NCI-H1105 treated with DMSO at 0.1 percent for 48 hours (cell line): ENCODE data around the gene DAB2IP.

Experiments used
- DNase-seq: peaks from one replicate; lab custom pipeline; 2025; lab: John Stamatoyannopoulos, UW

DAB2IP gene

DNA sequence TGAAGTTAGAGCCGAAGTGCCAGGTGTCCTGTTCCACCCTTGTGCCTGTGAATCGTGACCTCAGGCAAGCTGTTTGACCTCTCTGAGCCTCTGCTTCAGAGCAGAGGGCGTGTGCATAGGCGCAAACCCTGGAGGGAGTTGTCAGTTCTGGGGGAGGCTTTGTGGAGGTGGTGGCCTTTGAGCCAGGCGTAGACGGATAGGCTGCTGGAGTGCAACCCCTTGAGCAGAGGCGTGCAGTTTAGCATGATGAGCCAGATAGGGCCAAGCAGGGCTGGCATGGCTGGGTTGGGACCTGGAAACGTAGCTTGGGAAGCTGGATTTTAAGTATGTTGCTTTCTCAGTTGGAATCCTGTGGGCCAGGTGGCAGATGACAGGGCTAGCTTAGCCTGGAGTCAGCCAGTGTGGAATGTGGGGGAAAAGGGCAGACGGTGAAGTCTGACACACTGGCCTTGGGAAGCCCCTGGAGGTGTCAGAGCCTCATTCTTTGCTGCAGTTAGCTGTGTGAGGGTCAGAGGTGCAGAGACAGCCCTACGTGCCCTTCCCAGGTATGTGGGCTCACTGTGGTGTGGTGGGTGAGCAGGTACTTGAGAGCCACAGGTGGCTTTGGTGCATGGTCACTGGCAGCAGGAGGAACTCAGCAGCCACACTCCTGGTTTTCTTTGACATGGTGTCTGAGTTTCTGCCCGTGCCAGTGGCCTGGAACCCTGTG lies 93.4 kb downstream of the DAB2IP start:
- no peak for DNase-seq

DNA sequence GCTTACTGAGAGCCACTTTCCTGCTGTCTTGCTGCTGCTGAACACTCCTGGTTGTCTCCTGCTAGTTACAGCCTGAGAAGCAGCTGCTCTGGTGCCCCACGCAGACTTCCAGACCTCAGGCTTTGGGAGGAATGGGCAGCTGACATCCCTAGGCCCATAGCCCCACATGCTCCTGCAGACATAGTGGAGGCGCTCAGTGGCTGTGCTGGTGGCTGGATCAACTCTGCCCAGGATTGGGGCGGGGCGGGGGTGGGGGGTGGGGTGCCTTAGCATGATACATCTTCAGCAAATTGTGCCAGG lies 93.9 kb downstream of the DAB2IP start:
- no peak for DNase-seq

DNA sequence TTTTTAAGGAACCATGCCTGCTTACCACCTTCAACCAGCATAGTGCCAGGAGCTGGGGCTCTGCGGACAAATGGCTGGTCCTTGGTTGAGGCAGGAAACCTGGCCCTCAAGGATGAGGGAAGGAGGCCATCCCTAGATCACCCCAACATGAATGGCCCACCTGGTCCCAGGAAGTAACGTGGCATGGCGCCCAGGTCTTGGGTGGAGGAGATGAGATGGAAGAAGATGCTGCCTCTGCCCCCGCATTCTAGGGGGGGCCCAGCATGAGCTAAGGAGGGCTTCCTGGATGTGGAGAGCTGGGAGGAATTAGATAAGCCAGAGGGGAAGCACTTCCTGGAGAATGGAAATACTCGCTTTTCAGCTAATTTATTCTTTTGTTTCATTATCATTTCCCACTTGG lies 95.0 kb downstream of the DAB2IP start:
- no peak for DNase-seq

DNA sequence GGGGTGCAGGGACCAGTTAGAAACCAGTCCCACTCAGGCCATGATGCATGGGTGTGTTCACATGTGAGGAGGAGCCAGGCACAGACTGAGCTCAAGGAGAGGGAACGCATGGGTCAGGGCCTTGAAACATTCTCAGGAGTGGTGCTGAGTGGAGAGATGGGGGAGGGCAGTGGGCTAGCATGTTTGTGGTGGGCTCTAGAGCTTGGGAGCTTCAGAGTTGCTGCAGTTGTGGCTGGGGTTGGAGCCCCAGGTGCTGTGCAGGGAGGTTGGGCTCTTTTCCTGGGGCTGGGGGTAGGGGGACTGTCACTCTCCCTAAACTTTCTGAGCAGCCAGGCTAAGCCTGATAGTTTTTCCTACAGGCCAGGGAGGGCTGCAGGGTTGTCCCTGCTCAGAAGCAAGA lies 95.4 kb downstream of the DAB2IP start:
- DNase-seq: no peak

DNA sequence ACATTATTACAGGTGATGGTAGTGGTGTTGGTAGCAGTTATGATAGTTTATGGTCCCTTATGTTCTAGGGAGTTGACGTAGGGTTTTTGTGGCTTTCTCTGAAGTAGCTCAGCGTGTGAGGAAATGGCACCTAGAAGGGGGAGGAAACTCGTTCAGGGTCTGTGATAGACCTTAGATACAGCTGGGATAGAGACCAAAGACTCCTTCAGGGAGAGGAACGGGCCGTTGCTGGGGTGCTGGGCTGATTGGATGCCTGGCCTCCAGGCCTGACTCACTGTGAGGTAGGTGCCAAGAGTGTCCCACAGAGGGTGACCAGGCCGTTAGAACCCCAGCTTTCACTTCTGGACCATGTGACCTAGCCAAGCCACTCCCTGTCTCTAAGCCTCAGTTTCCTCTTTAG lies 96.6 kb downstream of the DAB2IP start:
- DNase-seq: no peak

DNA sequence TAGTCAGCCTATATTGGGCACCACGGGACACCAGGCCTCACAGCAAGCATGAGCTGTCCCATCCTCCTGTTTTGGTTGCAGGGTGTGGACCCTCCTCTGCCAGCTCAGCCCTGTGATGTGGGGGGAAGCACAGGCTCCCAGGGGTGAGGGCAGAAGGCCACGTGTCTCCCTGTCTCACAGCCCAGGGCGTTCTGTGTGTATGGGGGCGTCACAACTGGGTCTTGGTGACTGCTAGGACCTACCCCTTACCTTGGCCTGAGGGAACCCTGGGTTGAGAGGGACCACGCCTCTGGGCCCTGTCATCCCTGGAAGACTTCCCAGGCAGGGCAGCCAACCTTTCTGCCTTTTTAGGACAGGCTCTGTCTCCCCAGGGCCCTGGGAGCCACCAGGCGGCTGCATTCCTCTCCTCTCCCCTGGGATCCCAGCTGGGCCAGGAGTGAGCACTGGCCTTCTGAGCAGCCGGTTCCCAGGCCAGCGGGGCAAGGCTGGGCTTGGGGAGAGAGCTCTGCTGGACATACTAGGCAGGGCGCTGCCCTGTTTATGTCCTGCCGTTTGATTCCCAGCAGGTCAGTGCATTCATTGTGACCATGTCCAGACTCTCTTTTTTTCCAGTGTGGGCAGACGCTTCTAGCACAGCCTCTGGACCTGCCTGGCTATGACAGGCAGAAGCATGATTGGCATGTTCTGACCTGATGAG lies 97.4 kb downstream of the DAB2IP start:
- DNase-seq: no peak

DNA sequence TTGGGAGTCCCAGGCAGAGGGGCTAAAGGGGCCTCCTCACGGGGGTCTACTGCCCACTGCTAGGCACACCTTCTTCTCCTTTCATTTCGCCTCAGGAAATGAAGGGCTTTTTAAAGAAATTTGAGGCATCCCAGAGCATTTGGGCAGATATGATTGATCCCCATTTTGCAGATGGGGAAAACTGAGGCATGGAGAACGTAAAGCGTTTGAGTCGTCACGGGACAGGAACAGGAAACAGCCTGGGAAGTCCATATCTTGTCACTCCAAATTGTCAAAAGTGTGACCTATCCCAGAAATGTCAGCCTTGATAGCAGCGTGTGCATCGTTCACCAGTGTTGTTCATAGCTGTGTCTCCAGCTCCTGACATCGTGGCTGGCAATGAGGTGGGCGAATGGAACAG lies 98.2 kb downstream of the DAB2IP start:
- DNase-seq: no peak

DNA sequence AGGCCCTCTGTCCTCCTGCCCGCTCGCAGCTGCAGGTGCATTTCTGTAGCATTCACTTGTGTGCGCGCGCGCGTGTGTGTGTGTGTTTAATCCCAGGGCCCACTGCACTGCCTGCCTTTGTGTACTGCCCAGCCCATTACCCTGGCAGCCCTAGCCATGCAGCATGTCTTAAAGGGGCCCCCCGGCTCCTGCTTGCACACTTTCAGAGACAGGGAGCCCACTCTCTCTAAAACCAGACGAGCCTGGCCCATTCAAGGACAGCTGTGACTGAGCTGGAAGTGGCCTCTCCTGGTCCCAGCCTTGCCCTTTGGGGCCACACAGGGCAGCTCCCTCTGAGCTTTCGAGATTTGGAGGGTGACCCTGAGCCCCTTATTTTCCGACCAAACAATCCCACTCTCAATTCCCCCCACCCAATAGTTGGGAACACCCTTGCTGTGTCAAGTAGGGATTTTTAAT lies 98.9 kb downstream of the DAB2IP start:
- no peak for DNase-seq

DNA sequence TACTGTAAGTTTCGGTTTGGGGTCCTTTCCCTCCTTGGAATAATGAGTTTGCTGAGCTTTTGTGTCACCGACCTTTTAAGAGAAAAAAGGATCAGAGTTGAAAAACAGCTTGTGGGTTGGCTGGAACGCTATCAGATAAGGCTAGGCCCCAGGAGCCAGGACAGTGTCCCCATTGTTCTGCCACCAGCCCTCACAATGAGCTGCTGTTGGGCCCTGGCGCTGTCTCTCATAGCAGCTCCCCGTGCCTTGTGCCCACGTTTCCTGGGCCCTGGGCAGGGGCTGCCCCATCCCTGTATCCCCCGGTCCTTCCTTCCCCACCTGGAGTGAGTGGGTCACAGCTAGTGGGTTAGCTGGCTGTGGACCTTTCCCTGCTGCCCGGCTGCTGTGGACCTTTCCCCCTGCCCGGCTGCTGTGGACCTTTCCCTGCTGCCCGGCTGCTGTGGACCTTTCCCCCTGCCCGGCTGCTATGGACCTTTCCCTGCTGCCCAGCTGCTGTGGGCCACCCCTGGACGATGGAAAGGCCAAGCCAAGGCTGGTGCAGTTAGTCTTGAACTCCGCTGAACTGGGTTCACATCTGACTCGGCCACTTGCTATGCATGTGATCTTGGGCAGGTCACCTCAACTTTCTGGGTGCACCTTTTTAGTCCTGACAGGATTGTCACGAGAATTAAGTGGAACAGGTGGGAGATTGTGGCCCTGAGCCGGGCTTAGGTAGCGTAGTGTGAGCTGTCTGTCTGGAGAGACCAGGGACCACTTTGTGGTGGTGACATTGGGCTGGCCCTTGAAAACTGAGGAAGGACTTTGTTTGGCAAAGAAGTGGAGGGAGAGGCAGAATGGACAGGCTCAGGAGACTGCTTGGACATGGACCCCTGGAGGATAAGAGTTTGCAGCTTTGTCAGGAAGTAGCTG lies 99.5 kb downstream of the DAB2IP start:
- no peak for DNase-seq

DNA sequence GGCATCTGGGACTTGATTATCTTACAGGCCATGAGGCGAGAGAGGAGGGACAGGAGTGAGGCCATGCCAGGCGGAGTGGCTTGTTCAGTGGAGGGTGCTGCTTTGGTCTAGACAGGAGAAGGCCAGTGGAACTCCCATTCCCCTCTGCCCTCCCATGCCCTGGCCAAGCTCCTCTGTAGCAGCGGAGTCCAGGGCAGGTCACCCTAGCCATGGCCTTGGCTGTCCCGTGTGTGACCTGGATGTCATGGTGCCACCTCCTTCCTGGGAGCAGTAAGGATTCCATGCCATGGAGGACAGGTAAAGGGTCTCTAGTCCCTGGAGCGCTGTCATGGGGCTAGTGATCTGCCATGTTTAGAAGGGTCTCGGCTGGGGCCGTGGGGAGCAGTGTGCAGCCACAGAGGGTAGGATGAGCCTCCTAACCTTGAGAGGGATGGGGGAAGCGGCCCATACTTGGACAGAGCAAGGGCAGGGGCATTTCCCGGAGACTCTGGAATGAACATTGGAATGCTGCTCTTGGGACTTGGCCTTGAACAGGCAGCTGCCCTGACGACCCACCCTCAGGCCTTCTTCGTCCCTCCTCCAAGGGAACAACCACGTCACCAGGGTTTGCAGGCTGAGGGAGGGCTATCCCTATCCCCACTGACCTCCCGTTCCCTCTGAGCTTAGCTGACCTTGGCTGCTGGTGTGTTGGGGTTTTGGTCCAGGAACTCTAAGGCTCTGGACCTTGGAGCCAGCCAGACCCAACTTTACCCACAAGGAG lies 100.4 kb downstream of the DAB2IP start:
- no peak for DNase-seq

DNA sequence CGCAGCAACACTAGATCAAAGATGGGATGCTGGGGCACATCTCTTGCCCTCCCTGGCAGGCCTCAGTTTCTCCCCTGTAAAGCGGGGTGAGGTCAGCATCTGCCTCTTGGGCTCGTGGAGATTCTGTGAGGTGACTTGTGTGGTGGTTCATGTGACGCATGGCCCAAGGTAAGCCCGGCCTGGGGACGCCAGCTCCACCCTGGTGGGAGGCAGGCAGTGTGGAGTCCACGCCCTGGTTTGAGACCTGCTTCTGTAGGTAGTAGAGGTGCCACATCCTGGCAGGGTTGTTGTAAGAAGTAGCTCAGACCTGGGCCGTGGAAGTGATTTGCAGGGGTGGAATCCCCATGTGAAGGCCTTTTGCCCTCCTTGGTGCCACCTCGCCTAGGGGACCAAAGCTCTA lies 101.5 kb downstream of the DAB2IP start:
- no peak for DNase-seq

DNA sequence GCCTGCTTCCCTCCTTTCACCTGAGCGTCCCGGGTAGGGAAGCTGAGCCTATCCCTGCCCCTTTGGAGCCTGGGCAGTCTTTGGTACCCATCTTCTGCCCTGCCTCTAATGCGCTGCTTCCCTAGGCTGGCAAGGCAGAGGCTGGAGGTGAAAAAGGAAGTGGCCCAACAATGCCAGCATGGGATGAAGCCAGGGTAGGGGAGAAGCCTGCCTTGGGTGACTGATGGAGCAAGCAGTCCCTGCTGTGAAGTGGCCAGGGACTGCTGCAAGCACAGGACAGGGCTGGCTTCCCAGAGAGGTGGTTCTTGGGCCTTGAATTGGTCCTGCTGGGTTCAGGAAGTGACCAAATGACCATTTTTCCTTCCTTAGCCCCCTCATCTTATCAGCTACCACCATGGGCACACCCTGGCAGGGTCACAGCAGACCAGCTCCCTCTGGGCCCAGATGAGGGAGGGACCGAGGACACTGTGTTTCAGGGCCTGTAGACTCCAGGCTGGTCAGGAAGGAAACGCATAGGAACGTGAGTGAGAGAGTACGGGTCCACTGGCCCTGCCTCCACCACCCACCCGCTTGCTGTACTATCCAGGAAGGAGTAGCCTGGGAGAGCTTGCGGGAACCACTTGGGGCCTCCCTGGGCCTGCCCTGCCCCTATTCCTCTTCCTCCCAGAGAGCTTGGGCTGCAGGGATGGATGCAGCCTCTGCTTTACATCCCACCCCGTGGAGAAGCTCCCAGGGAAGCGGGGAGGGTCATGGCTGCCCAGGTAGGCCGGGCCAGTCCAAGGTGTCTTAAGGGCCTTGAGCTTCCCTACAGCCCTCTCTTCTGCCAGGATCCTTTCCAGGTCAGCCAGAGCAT lies 102.6 kb downstream of the DAB2IP start:
- no peak for DNase-seq

DNA sequence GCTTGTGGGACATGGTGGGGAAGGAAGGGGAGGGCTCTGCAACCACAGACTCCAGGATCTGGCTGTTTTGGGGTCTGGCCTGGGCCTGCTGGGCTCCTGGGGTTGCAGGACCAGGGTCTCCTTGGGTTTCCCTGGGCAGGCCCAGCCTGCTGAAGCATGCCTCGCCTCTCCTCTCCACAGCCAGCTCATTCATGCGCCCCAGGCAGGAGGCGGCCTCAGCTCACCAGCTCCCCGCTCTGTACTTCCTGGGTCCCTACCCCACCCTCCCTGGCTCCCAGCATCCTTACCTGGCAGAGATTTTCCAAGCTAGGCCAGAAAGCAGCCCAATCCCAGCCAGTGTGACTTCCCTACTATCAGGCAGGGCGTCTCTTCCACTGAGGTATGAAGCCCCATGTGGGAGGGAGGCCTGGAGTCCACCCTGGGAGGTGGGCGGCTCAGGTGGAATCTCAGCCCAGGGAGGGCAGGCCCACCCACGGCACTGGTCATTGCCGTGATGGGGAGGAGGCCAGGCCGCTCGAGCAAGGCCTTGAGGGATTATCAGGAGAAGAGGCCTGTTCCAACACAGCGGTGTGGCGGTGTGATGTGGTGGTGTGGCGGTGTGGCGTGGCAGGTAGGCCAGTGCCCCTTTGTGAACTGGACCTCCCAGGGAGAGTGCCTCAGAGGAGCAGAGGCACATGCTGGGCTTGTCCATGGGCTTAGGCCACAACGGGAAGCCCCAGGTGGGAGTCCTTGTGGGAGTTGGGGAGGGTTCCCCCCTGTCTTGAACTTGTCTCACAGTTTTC lies 103.4 kb downstream of the DAB2IP start:
- no peak for DNase-seq

DNA sequence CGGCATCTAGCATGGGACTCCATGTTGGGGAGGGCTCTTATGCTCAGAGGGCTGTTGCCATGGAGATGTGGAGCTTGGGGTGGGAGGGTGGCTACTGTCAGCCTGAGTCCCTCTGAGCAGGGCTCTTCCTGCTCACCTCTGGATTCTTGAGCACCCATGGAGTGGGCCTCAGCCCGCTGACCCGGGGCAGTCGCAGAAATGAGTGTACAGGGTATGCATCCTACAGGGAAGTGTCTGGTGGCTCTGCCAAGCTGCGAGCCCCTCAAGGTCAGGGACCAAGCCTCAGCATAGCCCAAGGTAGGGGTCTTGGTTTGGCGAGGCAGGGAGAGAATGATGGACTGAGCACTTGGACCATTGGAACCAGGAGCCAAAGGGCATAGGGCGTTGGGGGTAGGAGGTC lies 104.1 kb downstream of the DAB2IP start:
- DNase-seq: no peak

DNA sequence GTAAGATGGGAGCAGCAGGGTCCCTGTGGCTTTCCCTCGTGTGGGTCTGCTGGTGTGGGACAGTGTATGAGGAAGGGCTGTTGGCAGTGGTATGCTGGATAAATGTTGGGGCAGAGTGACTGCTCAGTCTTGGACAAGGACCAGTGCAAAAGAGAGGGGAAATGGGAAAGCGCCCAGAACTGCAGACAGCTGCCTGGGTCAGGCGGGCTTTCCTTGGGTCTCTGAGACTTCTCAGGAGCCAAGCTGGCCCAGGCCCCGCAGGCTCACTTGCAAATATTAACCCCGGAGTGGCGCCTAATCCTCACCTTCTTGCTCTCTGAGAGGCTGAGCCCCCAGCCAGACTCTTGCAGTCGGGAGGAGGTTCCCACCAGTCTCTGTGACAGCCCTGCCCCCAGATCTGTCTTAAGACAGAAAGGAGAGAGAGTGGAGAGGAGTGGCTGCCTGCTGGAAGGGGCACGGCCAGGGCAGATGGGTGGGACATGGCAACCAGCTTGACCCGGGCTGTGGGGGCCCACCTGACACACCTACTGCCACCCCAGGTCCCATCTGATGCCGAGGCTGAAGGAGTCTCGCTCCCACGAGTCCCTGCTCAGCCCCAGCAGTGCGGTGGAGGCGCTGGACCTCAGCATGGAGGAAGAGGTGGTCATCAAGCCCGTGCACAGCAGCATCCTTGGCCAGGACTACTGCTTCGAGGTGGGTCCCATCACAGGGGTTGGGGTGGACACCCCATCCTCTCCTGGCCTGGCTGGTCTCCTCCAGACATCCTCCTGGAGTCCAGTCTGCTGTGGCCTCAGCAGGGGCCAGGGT lies 105.2 kb downstream of the DAB2IP start:
- DNase-seq: no peak

DNA sequence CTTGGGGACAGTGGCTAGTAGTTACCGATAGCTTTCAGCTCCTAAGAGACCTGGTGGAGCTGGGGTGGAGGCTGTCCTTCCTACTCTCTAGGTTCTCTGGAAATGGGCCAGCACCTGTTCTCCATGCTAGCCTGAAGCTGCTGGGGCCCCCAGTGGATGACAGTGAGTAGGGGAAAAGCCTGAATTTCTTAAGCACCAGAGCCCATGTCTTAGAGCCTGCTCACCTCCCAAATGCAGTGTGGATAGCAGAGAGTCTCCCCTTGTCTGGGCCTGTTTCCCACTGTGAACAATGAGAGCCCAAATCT lies 105.8 kb downstream of the DAB2IP start:
- no peak for DNase-seq

DNA sequence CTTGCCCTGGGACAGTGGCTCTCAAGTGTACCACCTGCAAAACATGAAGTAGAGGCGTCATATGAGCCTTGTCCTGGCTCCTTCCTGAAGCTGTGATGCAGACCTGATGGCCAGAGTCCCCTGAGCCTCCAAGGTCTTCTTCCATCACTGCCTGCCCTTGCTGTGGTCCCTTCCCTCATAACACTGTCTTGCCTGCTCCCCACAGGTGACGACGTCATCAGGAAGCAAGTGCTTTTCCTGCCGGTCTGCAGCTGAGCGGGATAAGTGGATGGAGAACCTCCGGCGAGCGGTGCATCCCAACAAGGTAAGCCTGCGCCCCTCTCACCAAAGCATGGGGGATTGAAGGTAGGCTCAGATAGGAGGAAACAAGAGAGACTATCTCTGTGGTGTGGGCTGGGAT lies 107.3 kb downstream of the DAB2IP start:
- no peak for DNase-seq

DNA sequence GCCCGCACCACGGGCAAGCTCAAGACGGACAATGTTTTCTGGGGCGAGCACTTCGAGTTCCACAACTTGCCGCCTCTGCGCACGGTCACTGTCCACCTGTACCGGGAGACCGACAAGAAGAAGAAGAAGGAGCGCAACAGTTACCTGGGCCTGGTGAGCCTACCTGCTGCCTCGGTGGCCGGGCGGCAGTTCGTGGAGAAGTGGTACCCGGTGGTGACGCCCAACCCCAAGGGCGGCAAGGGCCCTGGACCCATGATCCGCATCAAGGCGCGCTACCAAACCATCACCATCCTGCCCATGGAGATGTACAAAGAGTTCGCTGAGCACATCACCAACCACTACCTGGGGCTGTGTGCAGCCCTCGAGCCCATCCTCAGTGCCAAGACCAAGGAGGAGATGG lies 108.6 kb downstream of the DAB2IP start:
- DNase-seq: no peak

DNA sequence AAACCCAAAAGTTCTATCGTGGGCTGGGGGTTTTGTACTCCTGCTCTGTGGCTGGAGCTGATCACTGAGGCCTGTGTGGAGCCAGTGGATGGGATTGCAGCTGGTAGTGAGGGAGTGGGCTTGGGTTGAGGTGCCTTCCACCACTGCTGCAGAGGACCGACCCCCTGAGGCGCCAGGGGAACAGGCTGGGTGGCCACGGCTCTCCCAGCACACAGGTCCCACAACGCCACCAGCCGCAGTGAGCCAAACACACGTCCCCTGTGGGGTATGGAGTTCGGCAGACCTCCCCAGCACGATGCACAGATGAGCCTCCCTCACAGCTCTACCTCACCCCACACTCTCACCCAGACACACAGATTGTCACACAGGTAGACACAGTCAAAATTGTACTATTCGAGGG lies 109.1 kb downstream of the DAB2IP start:
- no peak for DNase-seq

DNA sequence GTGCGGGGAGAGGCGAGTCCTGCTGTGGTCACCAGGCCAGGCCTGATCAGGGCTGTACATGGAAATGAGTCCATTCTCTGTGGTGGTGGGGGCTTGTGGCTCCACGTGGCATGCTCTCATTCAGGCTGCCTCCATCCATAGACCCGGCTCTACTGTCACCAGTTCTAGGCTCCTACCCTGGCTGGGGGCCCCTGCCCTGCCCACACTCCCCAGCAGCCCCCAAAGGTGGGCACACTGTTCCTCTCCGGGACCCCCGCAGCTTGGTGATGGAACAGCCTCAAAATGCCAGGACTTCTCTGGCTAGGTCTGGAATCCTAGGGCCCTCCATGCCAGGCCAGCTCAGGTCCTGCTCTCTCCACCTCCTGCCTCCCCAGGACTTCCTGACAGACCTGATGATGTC lies 111.7 kb downstream of the DAB2IP start:
- DNase-seq: no peak
